Kidney (tissue), 14 donors: ENCODE measurements around the gene USH1G. TPM values are rescaled to one million over a fixed set of nuclear protein-coding genes. Genes with fewer than 3 reads are reported as not detected.

ENCODE experiments used
- DNase-seq, 5 donors: peaks; one replicate each; pipeline ENCODE4 v3.0.0-alpha.2; 2013 to 2020
- FAIRE-seq: peaks from 2 replicates; lab custom pipeline; 2012; peaks lifted over from hg19 to GRCh38; lab: Jason Lieb, UNC
- H3K27ac ChIP-seq, 2 donors: one replicate each; pipeline ENCODE4 v1.7.0; 2013; ENCODE audit warnings: low read depth in 2 of 2, low read length in 2 of 2, inconsistent platforms in 1 of 2
- H3K27me3 ChIP-seq: one replicate; pipeline ENCODE4 v1.7.1; 2013; ENCODE audit warnings: low read length, inconsistent platforms; ENCODE audit not compliant: control insufficient read depth, insufficient read depth
- H3K36me3 ChIP-seq, 3 donors: one replicate each; pipeline versions ENCODE4 v1.7.0 to v1.7.1; 2013; ENCODE audit warnings: low read length in 3 of 3, control low read depth in 1 of 3, inconsistent platforms in 1 of 3; ENCODE audit not compliant: insufficient read depth in 3 of 3, control insufficient read depth in 2 of 3
- H3K4me1 ChIP-seq, 3 donors: one replicate each; pipeline versions ENCODE4 v1.7.0 to v1.7.1; 2013; ENCODE audit warnings: low read length in 3 of 3, inconsistent platforms in 1 of 3, low read depth in 1 of 3; ENCODE audit not compliant: control insufficient read depth in 2 of 3, insufficient read depth in 2 of 3
- H3K4me3 ChIP-seq, 3 donors: one replicate each; pipeline versions ENCODE4 v1.7.0 to v1.8.1; 2013; ENCODE audit warnings: low read length in 3 of 3, control low read depth in 1 of 3, inconsistent platforms in 1 of 3
- H3K9ac ChIP-seq, 3 donors: one replicate each; pipeline versions ENCODE4 v1.7.0 to v1.7.1; 2013; ENCODE audit warnings: low read length in 3 of 3, control low read depth in 1 of 3, inconsistent platforms in 1 of 3
- H3K9me3 ChIP-seq, 3 donors: one replicate each; pipeline versions ENCODE4 v1.7.0 to v1.7.1; 2013; ENCODE audit warnings: low read length in 3 of 3, control low read depth in 1 of 3, inconsistent platforms in 1 of 3; ENCODE audit not compliant: control insufficient read depth in 2 of 3, insufficient read depth in 1 of 3
- CTCF ChIP-seq: IDR thresholded peaks from 3 replicates; pipeline ENCODE4 v1.5.1; 2012; ENCODE audit warnings: mild to moderate bottlenecking, moderate library complexity, borderline replicate concordance; ENCODE audit not compliant: insufficient read depth; ENCODE audit errors: extremely low read depth
- intact Hi-C: fragments of 100-400 bp; cut with DNase I; formaldehyde crosslinking; loops from one replicate; pipeline ENCODE4 v1.11.1; 2022
- polyA plus RNA-seq: library from polyadenylated mRNA; stranded (reverse); fragments of 350-450 nt; fragmentation: Illumina TruSeq; extraction: RNeasy Lipid Tissue Mini Kit (QIAGEN cat#74804); gene quantifications from one replicate; pipeline ENCODE4 v1.2.3, GENCODE V29; 2014; ENCODE audit warnings: low read depth, low replicate concordance; ENCODE audit not compliant: insufficient read depth
- total RNA-seq: library from RNA; stranded (reverse); fragmentation: NEBNext Ultra II Directional; extraction: Animal tissue kit (Norgen Biotek cat#: 25700); gene quantifications from one replicate; pipeline ENCODE4 v1.2.1, GENCODE V29; 2021
- donor health status: control.
- donor health status: control.
- donor health status: control.
- donor health status: control.
- donor health status: control.
- donor health status: DM: yes; HTN: yes; CAD: no.
- donor health status: Normal renal cell carcinoma (clear cell type).

Gene USH1G
- total and polyA plus RNA-seq, 2 donors from 2014 or later: 0.17 to 0.22 TPM

GRCh38 chr17:74964988-74965622 lies 42.0 kb upstream of the USH1G start:
- no peak for TF ChIP-seq CTCF
- no peaks in the 10 kb centered on the region for H3K27me3 ChIP-seq
- no peak overlapping the region for H3K27ac ChIP-seq
- intact Hi-C loops: no loop called here
- no peaks in the 10 kb centered on the region for H3K36me3 ChIP-seq
- FAIRE-seq: no peak
- no peak for DNase-seq
- no peaks in the 10 kb centered on the region for H3K9me3 ChIP-seq
- no peak overlapping the region for H3K4me3 ChIP-seq
- no peak overlapping the region for H3K9ac ChIP-seq
- H3K4me1 ChIP-seq: peaks cover 0 to 2% (median 0%) of the 10 kb centered on the region in 3 donors

GRCh38 chr17:74964246-74964761 lies 41.2 kb upstream of the USH1G start:
- H3K4me1 ChIP-seq: peaks cover 0 to 2% (median 0%) of the 10 kb centered on the region in 3 donors
- no peak for TF ChIP-seq CTCF
- H3K27ac ChIP-seq: no peak overlapping the region
- DNase-seq: no peak
- H3K36me3 ChIP-seq: no peaks in the 10 kb centered on the region
- H3K9me3 ChIP-seq: no peaks in the 10 kb centered on the region
- intact Hi-C loops: no loop called here
- no peak overlapping the region for H3K9ac ChIP-seq
- no peaks in the 10 kb centered on the region for H3K27me3 ChIP-seq
- no peak for FAIRE-seq
- no peak overlapping the region for H3K4me3 ChIP-seq

- no peak overlapping the region for H3K27ac ChIP-seq
- no peak overlapping the region for H3K9ac ChIP-seq
- no peak overlapping the region for H3K4me3 ChIP-seq
- TF ChIP-seq CTCF: no peak
- peaks cover 0 to 2% (median 0%) of the 10 kb centered on the region in 3 donors for H3K4me1 ChIP-seq
- DNase-seq: peak in 1 of 5 donors; percentile 40
- no peaks in the 10 kb centered on the region for H3K36me3 ChIP-seq
- no peaks in the 10 kb centered on the region for H3K9me3 ChIP-seq
- FAIRE-seq: no peak
- no peaks in the 10 kb centered on the region for H3K27me3 ChIP-seq
- intact Hi-C loops: no loop called here
These were observed 40.6 kb upstream of the USH1G start for GRCh38 chr17:74963656-74964055.
